CD4-positive, alpha-beta T cell treated with Interleukin-21 for 1 hour (primary cell): ENCODE data around the gene RTTN.
A peak's percentile ranks its signal among the peaks of the same experiment; 100 is the strongest.

Experiments used
- DNase-seq: peaks from one replicate; pipeline ENCODE4 v3.0.0-alpha.2; 2020

RTTN gene

DNA sequence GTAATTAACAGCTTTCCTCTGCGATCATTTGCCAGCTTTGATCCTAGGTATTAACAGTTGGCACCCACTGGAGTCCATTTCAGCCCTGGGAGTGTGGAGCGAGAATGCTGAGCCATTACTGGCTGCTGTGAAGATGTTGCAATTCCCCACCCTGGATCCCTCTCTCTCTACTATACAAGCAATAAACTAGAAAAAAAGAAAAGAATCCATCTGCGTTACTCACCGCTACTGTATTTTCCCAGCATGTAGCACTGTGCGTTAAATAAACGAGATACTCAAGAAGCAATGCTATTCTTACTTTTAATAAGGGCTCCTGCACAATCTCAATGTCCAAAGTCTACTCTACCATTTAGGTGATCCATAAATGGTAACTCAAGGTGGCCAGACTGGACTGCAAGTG is 8.5 kb downstream of the RTTN start:
- DNase-seq, result no peak

DNA sequence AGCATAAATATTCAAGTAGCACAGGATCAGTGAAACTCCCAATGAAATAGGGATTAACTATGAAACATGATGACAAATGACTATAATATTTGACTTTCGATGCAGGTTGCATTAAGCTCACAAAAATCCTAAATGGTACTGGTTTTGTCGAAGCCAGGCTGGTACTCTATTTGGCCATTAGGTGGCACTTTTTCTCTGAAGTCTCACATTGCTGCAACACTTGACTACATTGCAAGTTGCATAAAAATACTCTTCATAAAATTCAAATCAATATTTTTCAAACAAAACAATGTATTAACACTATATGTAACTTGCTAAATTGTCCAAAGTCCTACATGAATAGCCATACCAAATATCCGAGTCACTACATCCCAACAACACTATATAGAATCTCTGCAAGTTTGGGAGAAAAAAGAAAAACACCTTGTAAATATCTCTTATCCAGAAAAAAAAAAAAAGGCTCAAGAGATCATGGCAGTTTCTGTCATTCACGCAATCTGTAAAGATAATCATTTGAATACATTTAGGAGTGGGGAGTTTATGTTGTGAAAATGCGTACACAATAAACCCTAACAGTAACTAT is 9.5 kb downstream of the RTTN start:
- DNase-seq, result peak; percentile 34

GRCh38 chr18:70195014-70195614 is 10.4 kb downstream of the RTTN start:
- no peak for DNase-seq

GRCh38 chr18:70194227-70194890 is 11.1 kb downstream of the RTTN start:
- no peak for DNase-seq

DNA sequence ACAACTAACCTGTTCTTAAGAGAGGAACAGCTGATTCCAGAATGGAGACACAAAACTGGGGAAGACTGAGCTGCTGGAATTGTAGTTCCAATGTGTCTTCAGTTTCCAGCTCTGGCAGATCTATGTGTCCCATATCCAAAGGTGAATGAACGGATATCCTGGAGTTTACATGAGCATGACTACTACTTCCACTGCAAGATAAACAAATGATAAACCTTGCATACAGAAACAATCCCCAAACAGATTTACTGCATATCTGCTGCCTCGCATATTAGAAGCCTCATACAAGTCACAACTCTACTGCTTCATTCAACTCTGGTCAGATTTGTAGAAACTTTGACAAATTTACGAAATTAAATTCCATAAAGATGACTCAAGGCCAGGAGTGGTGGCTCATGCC is 15.0 kb downstream of the RTTN start:
- no peak for DNase-seq

GRCh38 chr18:70188113-70188512 is 17.4 kb downstream of the RTTN start:
- DNase-seq, result no peak

- no peak for DNase-seq
Measured at GRCh38 chr18:70183441-70183840, 22.0 kb downstream of the RTTN start.

- DNase-seq, result no peak
Measured at GRCh38 chr18:70182548-70182947, 22.9 kb downstream of the RTTN start.

- DNase-seq, result no peak
Measured at GRCh38 chr18:70181725-70182124, 23.8 kb downstream of the RTTN start.

GRCh38 chr18:70181015-70181414 is 24.5 kb downstream of the RTTN start:
- no peak for DNase-seq

GRCh38 chr18:70176537-70176936 is 28.9 kb downstream of the RTTN start:
- DNase-seq, result no peak

- DNase-seq, result no peak
Measured at GRCh38 chr18:70175216-70175615, 30.3 kb downstream of the RTTN start.

- DNase-seq, result no peak
Measured at GRCh38 chr18:70172225-70172624, 33.3 kb downstream of the RTTN start.

DNA sequence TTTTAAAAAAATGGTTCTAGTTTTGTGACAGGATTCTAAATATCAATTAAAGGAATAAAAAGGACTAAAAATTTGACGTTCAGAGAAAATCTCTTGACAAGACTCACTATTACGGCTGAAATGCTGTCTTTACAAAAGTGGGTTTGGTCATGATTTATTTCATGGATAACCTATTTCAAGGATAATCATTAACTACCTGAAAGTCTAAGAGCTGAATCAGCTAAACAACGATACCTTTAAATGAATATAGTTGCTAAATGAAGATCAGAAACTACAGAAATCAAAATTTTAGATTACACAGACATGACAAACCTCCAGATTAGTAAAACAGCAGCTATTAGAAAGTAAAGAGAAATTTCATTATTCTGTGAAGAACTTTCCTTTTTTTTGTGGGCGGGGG is 35.7 kb downstream of the RTTN start:
- DNase-seq, result no peak

DNA sequence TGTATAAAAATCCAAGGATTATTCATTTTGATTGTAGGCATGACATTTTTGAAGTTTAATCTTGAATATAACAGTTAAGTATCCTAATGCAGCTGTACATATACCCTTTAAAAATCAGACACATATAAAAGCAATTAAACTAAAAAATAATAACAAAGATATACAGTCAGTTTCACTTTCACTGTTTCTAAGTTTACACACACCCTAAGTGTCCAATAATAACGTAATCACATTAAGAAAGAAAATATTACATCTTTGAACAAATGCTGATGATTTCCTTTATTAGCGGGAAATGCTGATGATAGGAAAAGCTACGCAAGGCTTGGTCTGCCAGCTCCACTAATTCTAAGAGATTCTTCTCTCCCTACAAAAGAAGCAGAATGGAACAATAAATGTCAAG is 38.8 kb downstream of the RTTN start:
- no peak for DNase-seq

GRCh38 chr18:70165936-70166335 is 39.6 kb downstream of the RTTN start:
- no peak for DNase-seq

GRCh38 chr18:70160073-70160678 is 45.3 kb downstream of the RTTN start:
- no peak for DNase-seq

DNA sequence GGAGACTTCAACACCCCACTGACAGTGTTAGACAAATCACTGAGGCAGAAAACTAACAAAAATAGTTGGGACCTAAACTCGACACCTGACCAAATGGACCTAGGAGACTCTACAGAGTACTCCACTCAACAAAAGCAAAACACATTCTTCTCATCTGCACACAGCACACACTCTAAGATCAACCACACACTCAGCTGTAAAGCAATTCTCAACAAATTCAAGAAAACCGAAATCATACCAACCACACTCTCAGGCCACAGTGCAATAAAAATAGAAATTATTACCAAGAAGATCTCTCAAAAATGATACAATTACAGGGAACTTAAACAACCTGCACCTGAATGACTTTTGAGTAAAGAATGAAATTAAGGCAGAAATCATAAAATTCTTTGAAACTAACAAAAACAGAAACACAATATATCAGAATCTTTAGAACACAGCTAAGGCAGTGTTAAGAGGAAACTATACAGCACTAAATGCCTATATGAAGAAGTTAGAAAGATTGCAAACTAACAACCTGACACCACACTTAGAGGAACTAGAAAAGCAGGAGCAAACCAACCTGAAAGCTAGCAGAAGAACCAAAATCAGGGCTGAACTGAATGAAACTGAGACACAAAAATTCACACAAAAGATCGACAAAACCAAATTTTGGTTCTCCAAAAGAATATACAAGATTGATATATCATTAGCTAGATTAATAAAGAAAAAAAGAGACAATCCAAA is 46.3 kb downstream of the RTTN start:
- no peak for DNase-seq

- no peak for DNase-seq
Measured at GRCh38 chr18:70156886-70157285, 48.6 kb downstream of the RTTN start.

DNA sequence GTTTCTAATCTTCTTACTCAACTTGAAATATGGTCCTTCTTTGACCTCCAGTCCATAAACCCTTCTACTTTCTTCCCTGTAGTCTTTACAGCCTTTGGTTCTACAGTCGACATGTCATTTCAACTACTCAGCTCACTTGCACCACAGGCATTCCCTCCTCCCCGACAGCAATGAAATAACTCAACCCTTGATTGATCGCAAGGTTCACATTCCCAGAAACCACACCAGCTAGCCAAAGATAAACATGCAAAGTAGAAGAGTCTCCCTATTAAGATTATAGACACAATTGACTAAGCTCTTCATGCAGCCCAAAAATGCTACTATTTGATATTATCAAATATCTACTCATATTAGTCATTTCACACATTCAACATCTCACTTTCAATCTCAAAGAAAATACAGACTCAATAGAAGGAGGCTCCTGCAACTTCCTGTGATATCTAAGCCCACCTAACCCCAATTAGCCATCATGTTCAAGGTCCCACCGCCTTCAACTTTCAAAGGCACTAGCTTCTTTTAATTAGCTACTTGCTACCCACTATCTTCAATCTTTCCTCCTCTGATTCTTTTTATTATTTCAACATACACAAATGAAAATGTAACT is 50.8 kb downstream of the RTTN start:
- no peak for DNase-seq

DNA sequence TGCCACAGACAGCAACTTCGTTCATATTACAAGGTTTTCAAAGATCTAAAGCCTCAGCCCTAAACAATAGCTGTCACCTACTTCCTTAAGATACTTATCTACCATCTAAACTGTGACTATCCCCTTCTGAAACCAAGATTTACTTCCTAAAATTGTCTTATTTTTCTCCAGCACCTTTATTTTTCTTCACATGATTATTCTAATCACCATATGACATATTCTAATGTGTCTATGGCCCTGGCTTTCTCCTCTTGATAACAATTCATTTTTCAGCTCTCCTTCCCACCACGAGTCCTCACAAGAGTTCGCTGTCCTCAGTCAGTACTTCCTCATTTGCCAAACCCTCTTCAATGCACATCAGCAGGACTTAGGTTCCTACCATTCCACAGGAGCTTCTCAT is 53.9 kb downstream of the RTTN start:
- no peak for DNase-seq

GRCh38 chr18:70149616-70150301 is 55.7 kb downstream of the RTTN start:
- no peak for DNase-seq

GRCh38 chr18:70149156-70149555 is 56.3 kb downstream of the RTTN start:
- DNase-seq, result no peak
